ENCODE measurements around the gene B3GALNT1.

B3GALNT1 gene

GRCh38 chr3:161073181-161073580, 32.0 kb downstream of the B3GALNT1 start:
- no peak for DNase-seq

- DNase-seq, result no peak
These were observed 32.4 kb downstream of the B3GALNT1 start for GRCh38 chr3:161072751-161073150.

- DNase-seq, result no peak
These were observed 32.9 kb downstream of the B3GALNT1 start for GRCh38 chr3:161072211-161072621.

GRCh38 chr3:161070980-161071663, 34.0 kb downstream of the B3GALNT1 start:
- DNase-seq, result no peak

- DNase-seq, result no peak
These were observed 34.8 kb downstream of the B3GALNT1 start for GRCh38 chr3:161070252-161070930.

GRCh38 chr3:161069511-161070251, 35.5 kb downstream of the B3GALNT1 start:
- peak; percentile 42 to 43 for DNase-seq

- DNase-seq, result no peak
These were observed 37.8 kb downstream of the B3GALNT1 start for GRCh38 chr3:161067335-161067734.

DNA sequence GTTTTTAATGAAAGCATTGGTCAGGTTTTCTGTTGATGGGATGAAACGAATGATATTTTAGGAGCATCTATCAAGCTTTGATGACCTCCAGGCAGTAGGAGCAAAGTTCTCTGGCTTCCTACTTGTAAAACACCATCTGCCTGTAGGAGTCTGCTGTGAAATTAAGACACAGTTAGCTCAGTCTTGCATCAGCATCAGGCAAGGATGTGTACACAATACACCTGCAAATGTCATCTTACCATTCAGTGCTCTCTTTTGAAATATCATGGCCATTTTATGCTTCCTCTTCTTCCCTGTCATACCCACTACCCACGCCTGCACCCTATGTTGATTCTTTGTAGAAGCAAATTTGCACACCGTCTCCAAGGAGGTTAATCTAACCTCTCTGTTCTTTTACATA, 38.2 kb downstream of the B3GALNT1 start:
- DNase-seq, result no peak

GRCh38 chr3:161064413-161064812, 40.7 kb downstream of the B3GALNT1 start:
- no peak for DNase-seq

GRCh38 chr3:161054860-161055604, 50.1 kb downstream of the B3GALNT1 start:
- DNase-seq, result no peak

DNA sequence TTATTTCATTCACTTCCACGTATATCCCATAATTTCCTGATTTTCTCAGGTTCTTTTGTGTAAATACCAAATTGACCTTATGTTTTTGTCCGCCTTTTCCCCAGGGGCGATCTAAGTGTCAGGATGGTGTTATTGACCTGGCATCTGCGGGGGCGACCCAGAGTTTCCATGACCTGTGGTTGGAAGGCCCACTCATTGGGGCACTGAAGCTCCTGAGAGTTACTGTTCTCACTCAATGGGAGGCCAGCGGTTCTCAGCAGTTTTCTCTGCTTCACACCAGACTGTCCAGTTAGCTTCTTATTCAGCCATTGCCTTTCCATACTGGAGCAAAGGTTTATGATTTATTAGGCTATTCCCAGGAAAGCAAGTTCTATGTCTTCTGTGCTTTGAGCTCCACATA, 53.3 kb downstream of the B3GALNT1 start:
- no peak for DNase-seq

DNA sequence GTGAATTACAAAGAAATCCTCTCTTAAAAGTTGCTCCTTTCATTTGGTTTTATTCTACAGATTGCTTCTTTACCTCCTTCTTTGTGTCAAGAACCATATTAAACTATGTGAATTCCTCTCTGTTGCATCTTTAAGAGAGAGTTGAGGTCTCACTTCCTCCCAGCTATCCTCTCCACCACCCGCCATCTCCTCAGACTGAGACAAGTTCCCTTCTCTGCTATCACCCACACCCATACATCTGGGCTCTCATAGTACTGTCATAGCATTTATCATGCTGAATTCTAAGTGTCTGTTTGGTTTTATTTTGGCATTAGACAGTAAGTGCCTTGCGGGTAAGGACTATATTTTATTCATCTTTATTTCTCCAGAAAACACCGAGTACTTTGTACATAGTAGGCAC, 54.2 kb downstream of the B3GALNT1 start:
- no peak for DNase-seq

DNA sequence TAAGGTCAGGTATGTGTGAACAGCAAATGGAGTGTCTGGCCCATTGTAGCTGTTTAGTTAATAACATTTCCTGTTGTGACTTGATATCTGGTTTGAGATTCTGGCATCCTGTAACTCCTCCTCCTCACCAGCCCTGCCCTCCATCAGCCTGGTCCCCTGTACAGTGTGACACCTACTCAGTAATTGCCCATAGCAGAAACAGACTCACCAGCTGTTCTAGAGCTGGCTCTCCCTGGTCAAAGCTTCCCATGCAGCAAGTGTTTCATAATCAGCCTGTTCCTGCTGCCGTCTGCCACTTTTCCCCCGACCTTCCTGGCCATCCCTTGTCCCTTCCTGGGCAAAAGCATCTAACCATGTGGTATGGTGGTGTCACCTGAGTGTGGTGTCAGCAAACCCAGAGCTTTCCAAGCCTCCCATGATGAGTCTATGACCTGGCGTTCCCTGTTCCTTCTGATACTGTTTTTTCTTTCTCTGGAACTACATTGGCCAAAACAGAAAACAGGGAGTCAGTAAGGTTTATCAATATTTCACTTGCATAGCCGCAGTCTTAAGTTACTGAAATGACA, 55.4 kb downstream of the B3GALNT1 start:
- no peak for DNase-seq

DNA sequence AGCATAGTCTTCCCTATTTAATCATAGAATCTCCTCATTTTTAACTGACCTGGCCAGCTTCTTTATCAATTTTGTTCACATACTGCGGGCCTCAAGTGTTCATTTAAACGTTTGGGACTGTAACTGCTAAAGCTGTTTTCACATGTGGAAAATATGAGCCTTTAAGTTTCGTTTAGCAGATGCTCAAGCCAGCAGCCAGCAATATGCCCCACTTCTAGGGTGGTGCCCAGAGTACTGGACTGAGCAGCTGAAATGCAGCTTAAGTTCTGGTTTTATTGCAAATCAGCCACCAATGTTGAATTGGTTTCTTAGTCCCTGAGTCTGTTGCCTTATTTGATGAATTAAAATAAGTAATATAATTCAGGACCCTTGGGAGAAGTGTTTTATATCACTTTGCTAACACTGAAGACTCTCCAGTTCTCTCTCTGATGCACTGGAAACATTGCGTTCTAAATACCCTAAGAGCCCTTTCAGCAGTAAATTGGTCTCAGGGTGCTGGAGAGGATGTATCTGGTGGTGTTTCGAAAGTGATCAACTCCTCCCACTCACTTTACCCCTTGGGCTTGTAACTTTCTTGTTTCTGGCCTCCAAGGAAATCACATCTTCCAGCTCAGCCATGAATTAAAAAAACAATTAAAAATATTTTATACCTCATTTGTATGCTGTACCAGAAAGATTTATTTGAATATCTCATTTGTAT, 61.7 kb downstream of the B3GALNT1 start:
- no peak for DNase-seq

DNA sequence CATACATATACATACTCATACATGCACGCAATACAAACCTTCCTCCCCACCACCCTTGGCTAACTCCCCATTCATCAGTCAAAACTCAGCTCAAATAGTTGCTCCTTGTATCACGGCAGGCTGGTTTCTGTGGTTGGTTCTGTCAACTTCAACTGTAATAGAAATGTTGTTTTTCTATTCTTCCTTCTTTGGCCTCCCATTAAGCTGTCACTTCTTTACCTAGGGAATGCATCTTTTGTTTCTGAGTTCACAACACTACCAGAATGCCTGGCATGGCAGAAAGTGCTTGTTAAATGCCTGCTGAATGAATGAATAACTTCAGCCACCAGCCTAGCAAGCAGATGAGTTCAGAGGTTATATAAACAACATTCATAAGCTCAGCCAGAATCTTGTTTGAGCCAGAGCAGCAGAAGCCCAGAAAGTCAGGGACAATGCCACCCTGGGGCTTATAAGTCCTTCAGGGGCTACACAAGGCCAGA, 63.1 kb downstream of the B3GALNT1 start:
- DNase-seq, result no peak

DNA sequence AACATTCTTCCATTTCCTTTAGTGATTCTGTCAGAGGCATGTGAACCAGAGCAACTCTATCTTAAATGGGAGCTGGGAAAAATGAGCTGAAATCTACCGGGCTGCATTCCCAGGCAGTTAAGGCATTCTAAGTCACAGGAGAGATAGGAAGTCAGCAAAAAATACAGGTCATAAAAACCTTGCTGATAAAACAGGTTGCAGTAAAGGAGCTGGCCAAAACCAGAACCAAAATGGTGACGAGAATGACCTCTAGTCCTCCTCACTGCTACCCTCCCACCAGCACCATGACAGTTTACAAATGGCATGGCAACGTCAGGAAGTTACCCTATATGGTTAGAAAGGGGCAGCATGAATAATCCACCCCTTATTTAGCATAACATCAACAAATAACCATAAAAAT, 66.4 kb downstream of the B3GALNT1 start:
- no peak for DNase-seq

DNA sequence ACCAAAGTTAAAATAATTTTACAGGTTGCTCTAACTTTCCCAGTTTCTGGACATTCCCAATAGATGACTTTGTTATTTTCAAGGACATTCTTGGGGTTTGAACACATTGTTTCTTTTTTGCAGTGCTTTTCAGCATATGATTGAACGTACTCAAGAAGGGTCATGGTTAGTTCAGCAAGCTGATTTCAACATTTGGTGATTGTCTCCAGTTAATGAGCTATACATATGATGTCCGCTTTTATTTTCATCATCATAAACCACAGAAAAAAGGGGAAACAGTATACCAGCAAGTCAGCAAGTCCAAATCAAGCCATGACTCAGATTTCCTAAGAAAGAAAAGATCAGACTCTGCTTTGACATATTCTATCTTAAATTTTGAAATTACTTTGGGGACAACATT, 69.4 kb downstream of the B3GALNT1 start:
- peak; percentile 94 to 98 for DNase-seq

GRCh38 chr3:161034913-161035550, 70.1 kb downstream of the B3GALNT1 start:
- peak; percentile 89 to 91 for DNase-seq

All from AML-193 (cell line).